Stimulated activated CD4-positive, alpha-beta T cell treated with anti-CD3 and anti-CD28 coated beads, Interleukin-4, amount 100 ng/mL, for 48 hours (primary cell): ENCODE measurements around the gene RUNX3.

Experiments
- DNase-seq, 2 donors: peaks; one replicate each; pipeline ENCODE4 v3.0.0-alpha.2; 2020; ENCODE audit warnings: low read depth in 2 of 2

RUNX3 gene

GRCh38 chr1:24886241-24886640, 43.8 kb downstream of the RUNX3 start:
- no peak for DNase-seq

- no peak for DNase-seq
Measured at GRCh38 chr1:24884751-24885150, 45.3 kb downstream of the RUNX3 start.

- DNase-seq, result no peak
Measured at GRCh38 chr1:24881034-24881433, 49.0 kb downstream of the RUNX3 start.

- no peak for DNase-seq
Measured at GRCh38 chr1:24878775-24879742, 51.0 kb downstream of the RUNX3 start.

- no peak for DNase-seq
Measured at GRCh38 chr1:24878045-24878444, 52.0 kb downstream of the RUNX3 start.

GRCh38 chr1:24875991-24876506, 54.0 kb downstream of the RUNX3 start:
- no peak for DNase-seq

GRCh38 chr1:24875257-24875656, 54.8 kb downstream of the RUNX3 start:
- no peak for DNase-seq

- DNase-seq, result no peak
Measured at GRCh38 chr1:24874611-24875234, 55.4 kb downstream of the RUNX3 start.

GRCh38 chr1:24874056-24874455, 56.0 kb downstream of the RUNX3 start:
- no peak for DNase-seq

GRCh38 chr1:24873148-24873547, 56.9 kb downstream of the RUNX3 start:
- no peak for DNase-seq

GRCh38 chr1:24872061-24872850, 57.8 kb downstream of the RUNX3 start:
- DNase-seq, result no peak

GRCh38 chr1:24871306-24871901, 58.7 kb downstream of the RUNX3 start:
- no peak for DNase-seq

- DNase-seq, result no peak
Measured at GRCh38 chr1:24870551-24871195, 59.4 kb downstream of the RUNX3 start.

GRCh38 chr1:24868016-24868875, 61.8 kb downstream of the RUNX3 start:
- no peak for DNase-seq

- no peak for DNase-seq
Measured at GRCh38 chr1:24867084-24867870, 62.8 kb downstream of the RUNX3 start.

- no peak for DNase-seq
Measured at GRCh38 chr1:24866211-24867083, 63.6 kb downstream of the RUNX3 start.

GRCh38 chr1:24865587-24865986, 64.5 kb downstream of the RUNX3 start:
- DNase-seq, result no peak

GRCh38 chr1:24865168-24865567, 64.9 kb downstream of the RUNX3 start:
- DNase-seq, result no peak
